Measurements from ENCODE around the gene AMIGO2.
"Not testable (repeated sequence)": the region's sequence is repeated elsewhere in the genome, so short reads cannot be mapped to it uniquely, and the experiment has no call there.

AMIGO2 gene, protein sequence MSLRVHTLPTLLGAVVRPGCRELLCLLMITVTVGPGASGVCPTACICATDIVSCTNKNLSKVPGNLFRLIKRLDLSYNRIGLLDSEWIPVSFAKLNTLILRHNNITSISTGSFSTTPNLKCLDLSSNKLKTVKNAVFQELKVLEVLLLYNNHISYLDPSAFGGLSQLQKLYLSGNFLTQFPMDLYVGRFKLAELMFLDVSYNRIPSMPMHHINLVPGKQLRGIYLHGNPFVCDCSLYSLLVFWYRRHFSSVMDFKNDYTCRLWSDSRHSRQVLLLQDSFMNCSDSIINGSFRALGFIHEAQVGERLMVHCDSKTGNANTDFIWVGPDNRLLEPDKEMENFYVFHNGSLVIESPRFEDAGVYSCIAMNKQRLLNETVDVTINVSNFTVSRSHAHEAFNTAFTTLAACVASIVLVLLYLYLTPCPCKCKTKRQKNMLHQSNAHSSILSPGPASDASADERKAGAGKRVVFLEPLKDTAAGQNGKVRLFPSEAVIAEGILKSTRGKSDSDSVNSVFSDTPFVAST

GRCh38 chr12:47079468-47079980 lies at the start of gene AMIGO2, which contains the start of gene PCED1B:
Gene AMIGO2 (minus strand): TSS chr12:47079959. CDS start chr12:47079002, 957 bp downstream.
Gene PCED1B (plus strand): TSS chr12:47079621. CDS start chr12:47235064, 155,443 bp downstream.
- DNase-seq, result peak; percentile 89

GRCh38 chr12:47126246-47126645 lies 46.5 kb upstream of the AMIGO2 start:
- DNase-seq, result no peak

GRCh38 chr12:47124451-47124850 lies 44.7 kb upstream of the AMIGO2 start:
- no peak for DNase-seq

DNA sequence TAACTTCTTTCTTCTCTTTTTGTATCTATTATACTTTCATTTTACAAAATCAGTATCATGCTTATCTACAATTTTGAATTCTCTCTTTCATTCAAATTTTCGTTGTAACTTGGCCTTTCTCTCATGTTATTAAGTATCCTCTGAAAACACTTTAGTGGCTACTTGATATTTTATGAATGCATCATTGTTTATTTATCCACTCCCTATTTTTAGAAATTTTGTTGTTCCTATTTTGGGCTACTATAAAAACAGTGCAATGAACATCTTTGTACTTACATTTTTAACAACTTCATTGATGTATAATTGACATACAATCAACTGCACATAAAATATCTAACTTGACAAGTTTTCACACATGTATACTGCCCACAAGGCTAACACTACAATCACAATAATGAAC lies 44.0 kb upstream of the AMIGO2 start:
- DNase-seq, result no peak

DNA sequence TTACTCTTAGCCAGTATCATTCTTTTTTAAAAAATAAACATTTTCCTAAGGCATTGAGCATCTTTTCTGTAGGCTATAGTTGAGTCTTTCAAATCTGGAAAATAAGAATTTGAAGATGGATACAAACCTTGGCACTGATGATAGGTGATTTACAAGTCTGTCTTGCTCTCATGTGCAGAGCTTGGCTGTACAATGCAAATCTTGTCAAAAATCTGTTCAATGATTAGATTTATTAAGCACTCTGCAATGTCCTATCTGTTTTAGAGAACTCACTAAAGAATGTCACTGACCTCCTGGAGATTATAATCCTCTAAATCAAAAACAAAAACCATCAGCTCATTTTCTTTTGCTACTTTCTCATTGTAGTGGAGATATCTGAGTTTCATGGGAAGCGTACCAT lies 42.8 kb upstream of the AMIGO2 start:
- DNase-seq, result no peak

- DNase-seq, result no peak
These were observed 41.4 kb upstream of the AMIGO2 start for GRCh38 chr12:47121146-47121545.

- DNase-seq, result no peak
These were observed 41.0 kb upstream of the AMIGO2 start for GRCh38 chr12:47120736-47121135.

- not testable (repeated sequence) for DNase-seq
These were observed 37.5 kb upstream of the AMIGO2 start for GRCh38 chr12:47117305-47117704.

- DNase-seq, result peak; percentile 4
These were observed 34.7 kb upstream of the AMIGO2 start for GRCh38 chr12:47114481-47114892.

GRCh38 chr12:47112679-47113078 lies 32.9 kb upstream of the AMIGO2 start:
- DNase-seq, result no peak

DNA sequence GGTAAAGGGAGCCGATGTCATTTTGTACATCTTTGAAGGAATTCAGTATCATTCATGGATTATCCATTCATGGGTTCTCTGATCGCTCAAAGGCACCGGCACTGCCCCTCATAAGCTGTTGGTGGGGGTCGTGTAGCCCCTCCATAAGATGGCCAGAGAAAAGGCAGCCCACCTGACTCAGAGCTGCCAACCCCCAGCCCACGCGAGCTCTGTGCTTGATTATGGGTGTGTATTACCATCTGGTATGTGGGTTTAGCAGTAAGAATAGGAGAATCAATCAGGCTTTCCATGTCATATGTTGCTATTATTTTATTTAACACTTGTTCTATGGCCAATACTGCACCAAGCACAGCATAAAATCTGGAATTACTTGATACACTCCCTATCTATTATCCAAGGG lies 32.1 kb upstream of the AMIGO2 start:
- DNase-seq, result no peak

DNA sequence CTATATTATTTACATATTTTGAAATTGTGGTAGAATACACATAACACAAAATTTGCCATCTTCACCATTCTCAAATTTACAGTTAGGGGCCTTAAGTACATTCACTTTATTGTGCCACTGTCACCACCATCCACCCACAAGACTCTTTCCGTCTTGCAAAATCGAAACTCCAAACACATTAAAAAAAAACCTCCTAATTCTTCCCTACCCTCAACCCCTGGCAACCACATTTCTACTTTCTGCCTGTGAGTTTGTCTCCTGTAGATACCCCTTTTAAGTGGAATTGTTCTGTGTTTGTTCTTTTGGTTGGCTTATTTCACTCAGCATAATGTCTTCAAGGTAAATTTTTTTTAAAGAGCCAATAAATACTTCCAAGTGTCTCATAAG lies 31.6 kb upstream of the AMIGO2 start:
- no peak for DNase-seq

- DNase-seq, result no peak
These were observed 31.1 kb upstream of the AMIGO2 start for GRCh38 chr12:47110718-47111391.

- no peak for DNase-seq
These were observed 30.3 kb upstream of the AMIGO2 start for GRCh38 chr12:47110011-47110541.

- no peak for DNase-seq
These were observed 28.2 kb upstream of the AMIGO2 start for GRCh38 chr12:47107926-47108325.

GRCh38 chr12:47107446-47107845 lies 27.7 kb upstream of the AMIGO2 start:
- no peak for DNase-seq

- DNase-seq, result no peak
These were observed 26.3 kb upstream of the AMIGO2 start for GRCh38 chr12:47105914-47106674.

DNA sequence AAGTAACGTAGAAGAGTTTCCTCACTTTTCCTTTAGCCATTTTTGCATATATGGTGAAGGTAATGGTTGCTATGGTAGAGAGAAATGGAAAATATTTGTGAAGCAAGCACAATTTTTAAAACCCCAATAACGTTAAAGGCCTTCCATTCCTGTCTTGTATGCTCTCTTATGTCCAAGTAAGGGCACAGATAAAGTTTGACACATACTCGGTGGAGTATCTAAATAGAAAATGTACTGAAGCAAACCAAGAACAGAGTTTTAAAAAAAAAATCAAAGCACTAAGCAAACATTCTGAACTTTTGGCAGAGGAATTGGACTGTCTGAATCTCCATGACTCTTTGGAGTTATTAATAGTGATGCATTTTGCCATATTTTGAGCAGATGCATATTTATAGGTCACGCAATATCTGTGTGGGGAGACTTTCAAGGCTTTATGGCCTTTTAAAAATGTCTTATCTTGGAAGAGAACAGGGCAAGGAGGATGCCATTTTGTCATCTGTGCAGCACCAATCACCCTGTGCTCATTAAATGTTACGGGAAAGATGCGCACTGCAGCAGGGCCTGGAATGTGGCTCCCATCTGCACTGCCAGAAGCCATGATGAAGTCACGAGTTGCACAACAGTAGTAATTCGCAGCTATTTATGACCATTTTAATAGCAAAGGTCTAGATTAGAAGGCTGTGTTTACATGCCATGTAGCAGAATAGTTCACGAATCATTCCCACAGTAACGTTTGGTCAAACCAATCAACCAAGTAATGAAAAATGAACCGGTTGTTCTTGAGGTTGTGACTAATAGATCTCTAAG lies 23.3 kb upstream of the AMIGO2 start:
- no peak for DNase-seq

- DNase-seq, result no peak
These were observed 22.6 kb upstream of the AMIGO2 start for GRCh38 chr12:47102406-47102805.

- no peak for DNase-seq
These were observed 20.4 kb upstream of the AMIGO2 start for GRCh38 chr12:47100160-47100559.

- no peak for DNase-seq
These were observed 19.9 kb upstream of the AMIGO2 start for GRCh38 chr12:47099610-47100009.

GRCh38 chr12:47098099-47098498 lies 18.3 kb upstream of the AMIGO2 start:
- DNase-seq, result no peak
